PFSK-1 (cell line): Measurements from ENCODE around the gene AP3D1.

Experiments
- FOXP2 ChIP-seq: optimal IDR thresholded peaks from 2 replicates; pipeline ENCODE3; 2011; ENCODE audit warnings: borderline replicate concordance, control low read depth, inconsistent platforms; ENCODE audit not compliant: insufficient read depth; ENCODE audit errors: extremely low read length, extremely low read depth
- POLR2AphosphoS5 ChIP-seq: IDR thresholded peaks from 2 replicates; pipeline ENCODE4 v1.6.1; 2012; ENCODE audit warnings: low read depth, mild to moderate bottlenecking, control low read depth, low read length, moderate library complexity
- SIN3A ChIP-seq: IDR thresholded peaks from 2 replicates; pipeline ENCODE4 v1.6.1; 2012; ENCODE audit warnings: mild to moderate bottlenecking, low read length, moderate library complexity, borderline replicate concordance; ENCODE audit not compliant: insufficient read depth
- TAF1 ChIP-seq: IDR thresholded peaks from 2 replicates; pipeline ENCODE4 v1.6.1; 2012; ENCODE audit warnings: low read length, control low read depth, borderline replicate concordance; ENCODE audit not compliant: insufficient read depth
- TF ChIP-seq, protein P1 (sequence below), 2 experiments: IDR thresholded peaks; 2 replicates each; pipeline versions ENCODE4 v1.6.1 to v1.8.0; 2011 to 2012; ENCODE audit warnings: low read depth in 2 of 2, low read length in 2 of 2, control low read depth in 1 of 2, inconsistent platforms in 1 of 2, mild to moderate bottlenecking in 1 of 2, moderate library complexity in 1 of 2; ENCODE audit not compliant: insufficient read depth in 1 of 2

AP3D1 gene

DNA sequence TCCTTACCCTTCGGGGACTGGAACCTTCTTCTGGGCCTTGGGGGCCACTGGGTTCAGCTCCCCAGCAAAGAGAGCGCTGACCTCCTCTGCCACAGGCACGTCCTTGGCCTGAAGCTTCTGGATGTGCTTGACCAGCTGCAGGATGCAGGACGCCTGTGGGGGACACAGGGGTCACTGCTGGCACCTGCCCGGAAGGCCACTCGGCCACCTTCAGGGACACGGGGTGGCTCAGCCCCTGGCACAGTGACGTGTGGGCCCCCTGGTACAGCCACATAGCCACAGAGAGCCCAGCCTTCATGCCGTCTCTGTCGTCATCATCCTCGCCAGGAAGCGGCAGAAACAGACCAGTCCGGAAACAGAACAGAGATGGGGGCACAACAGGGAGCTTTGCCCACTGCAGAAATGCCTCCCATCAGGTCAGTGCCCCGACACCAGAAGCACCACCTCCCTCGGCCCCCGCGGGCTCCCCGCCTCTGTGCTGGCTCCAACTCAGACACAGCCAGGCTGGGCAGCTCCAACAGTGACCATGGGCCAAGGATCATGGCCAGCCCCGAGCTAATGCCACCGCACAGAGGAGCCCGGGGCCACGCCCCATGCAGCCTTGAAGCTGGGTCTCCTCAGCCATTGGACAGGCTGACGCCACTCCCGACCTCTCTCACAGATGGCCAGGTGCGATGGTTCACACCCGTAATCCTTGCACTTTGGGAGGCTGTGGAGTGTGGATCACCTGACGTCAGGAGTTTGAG is 34.0 kb downstream of the AP3D1 start:
- TF ChIP-seq POLR2AphosphoS5 (no peak), SIN3A (no peak), TAF1 (no peak), FOXP2 (no peak)
- TF ChIP-seq, protein P1, sequence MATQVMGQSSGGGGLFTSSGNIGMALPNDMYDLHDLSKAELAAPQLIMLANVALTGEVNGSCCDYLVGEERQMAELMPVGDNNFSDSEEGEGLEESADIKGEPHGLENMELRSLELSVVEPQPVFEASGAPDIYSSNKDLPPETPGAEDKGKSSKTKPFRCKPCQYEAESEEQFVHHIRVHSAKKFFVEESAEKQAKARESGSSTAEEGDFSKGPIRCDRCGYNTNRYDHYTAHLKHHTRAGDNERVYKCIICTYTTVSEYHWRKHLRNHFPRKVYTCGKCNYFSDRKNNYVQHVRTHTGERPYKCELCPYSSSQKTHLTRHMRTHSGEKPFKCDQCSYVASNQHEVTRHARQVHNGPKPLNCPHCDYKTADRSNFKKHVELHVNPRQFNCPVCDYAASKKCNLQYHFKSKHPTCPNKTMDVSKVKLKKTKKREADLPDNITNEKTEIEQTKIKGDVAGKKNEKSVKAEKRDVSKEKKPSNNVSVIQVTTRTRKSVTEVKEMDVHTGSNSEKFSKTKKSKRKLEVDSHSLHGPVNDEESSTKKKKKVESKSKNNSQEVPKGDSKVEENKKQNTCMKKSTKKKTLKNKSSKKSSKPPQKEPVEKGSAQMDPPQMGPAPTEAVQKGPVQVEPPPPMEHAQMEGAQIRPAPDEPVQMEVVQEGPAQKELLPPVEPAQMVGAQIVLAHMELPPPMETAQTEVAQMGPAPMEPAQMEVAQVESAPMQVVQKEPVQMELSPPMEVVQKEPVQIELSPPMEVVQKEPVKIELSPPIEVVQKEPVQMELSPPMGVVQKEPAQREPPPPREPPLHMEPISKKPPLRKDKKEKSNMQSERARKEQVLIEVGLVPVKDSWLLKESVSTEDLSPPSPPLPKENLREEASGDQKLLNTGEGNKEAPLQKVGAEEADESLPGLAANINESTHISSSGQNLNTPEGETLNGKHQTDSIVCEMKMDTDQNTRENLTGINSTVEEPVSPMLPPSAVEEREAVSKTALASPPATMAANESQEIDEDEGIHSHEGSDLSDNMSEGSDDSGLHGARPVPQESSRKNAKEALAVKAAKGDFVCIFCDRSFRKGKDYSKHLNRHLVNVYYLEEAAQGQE (IDR thresholded peaks at IDR 0.05; ENCODE audit: insufficient read depth in 1 of 2, low read depth in 2 of 2, low read length in 2 of 2) = no peak

DNA sequence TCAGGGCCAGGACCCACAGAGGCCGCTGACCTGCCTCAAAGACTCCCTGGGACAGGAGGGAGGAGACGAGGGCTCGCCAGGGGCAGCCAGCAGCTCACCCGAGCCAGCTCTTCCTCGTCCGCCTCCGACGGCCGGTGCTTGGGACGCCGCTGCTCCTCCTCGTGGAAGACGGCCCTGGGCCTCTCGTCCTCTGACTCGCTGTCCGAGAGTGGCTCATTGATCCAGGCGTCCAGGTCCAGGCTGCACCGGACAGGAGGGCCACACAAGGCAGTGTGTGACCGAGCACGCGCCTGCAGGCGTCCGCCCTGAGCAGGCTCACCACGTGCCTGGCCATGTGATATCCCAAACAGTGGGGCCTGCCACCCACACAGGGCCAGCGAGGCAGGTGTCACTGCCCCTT is 34.9 kb downstream of the AP3D1 start:
- TF ChIP-seq TAF1 = no peak
- no peak for TF ChIP-seq FOXP2
- no peak for TF ChIP-seq POLR2AphosphoS5
- TF ChIP-seq, protein P1 (IDR thresholded peaks at IDR 0.05; ENCODE audit: insufficient read depth in 1 of 2, low read depth in 2 of 2, low read length in 2 of 2) = no peak
- TF ChIP-seq SIN3A = no peak

DNA sequence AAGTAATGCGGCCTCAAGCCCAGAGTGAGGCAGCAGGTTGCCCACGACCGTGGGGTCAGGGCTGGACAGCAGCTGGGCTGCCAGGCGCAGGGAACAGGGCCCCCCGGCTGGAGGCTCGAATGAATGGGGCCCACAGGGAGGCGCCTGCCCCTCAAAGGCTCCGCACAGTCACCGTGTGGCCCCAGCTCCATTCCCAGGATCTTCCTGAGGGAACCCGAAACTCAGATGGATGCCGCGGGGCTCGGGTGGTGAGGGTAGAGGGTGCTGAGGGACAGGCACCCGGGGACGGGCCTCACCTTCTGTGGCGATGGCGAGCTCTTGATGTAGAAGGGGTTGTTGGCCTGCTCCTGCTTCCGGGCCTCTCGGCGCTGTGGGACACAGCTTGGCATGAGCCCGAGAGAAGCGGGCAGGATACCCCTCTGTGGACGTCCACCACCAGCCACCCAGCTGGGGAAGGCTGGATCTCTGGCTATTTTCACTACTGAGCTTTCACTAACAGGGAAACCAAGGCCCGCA is 35.4 kb downstream of the AP3D1 start:
- no peak for TF ChIP-seq POLR2AphosphoS5
- TF ChIP-seq TAF1 = no peak
- TF ChIP-seq, protein P1 (IDR thresholded peaks at IDR 0.05; ENCODE audit: insufficient read depth in 1 of 2, low read depth in 2 of 2, low read length in 2 of 2) = no peak
- no peak for TF ChIP-seq FOXP2
- TF ChIP-seq SIN3A = no peak

DNA sequence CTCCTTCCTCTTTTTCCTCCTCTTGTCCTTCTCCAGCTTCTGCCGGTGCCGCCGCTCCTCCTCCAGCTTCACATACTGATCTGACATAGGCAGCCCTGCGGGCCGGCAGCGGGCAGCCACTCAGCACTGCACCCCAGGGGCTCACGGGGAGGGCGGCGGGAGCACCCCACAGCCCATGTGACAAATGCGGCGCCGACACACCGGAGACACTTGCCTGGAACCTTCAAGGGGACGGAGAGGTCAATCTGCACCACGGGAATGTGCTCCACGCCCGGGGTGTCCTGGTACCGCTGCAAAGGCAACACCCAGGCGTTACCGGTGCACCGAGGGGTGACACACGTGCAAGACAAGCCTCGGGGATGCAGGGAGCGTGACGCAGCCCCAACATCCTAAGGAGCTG is 36.0 kb downstream of the AP3D1 start:
- TF ChIP-seq SIN3A = no peak

DNA sequence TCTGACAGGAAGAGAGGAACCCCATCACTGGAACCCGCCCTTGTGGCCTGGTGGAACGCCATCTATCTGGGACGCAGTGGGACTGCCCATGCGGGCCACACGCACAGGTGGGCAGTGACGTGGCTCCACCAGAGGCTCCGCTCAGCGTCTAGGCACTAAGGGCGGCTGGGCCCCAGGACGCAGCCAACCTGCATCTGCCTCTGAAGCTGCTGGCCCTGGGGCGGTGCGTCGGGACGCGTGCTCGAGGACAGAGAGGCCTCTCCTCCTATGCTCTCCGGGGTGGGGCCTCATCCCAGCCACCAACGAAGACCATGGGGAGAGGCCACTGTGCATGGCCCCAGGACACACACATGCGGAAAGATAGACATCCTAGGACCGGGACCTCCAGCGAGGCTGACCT is 36.5 kb downstream of the AP3D1 start:
- no peak for TF ChIP-seq POLR2AphosphoS5
- no peak for TF ChIP-seq TAF1
- no peak for TF ChIP-seq SIN3A
- no peak for TF ChIP-seq FOXP2
- TF ChIP-seq, protein P1 (IDR thresholded peaks at IDR 0.05; ENCODE audit: insufficient read depth in 1 of 2, low read depth in 2 of 2, low read length in 2 of 2) = no peak
